TTC549 (cell line): ENCODE data around the gene STK32C.

Experiments used
- FAIRE-seq: peaks from 2 replicates; lab custom pipeline; 2012; peaks lifted over from hg19 to GRCh38; lab: Jason Lieb, UNC

STK32C gene

DNA sequence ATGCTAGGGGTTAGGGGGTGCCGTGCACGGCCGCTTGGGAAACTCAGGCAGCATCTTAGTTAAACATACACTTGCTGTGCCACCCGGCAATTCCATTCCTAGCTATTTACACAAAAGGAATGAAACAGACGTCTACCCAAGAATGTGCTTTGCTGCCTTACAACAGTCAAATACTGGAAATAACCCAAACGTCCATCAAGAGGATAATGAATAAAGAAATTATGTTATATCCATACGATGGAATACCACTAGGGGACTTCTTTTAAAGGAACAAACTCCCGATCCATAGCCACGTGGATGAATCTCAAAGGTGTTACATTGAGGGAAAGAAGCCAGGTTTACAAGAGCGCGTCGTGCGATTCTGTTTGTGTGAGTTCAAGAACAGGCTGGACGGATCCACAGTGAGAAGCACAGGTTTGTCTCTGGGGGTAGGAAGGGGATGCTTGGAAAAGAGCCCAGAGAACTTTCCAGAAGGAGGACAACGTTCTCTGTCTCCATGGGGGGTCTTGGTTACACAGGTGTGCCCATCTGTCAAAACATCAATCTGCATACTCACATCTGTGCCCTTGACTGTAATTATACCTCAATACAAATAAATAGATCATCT lies 41.8 kb downstream of the STK32C start:
- no peak for FAIRE-seq

- FAIRE-seq: no peak
Observed at GRCh38 chr10:132264966-132265889, 42.5 kb downstream of the STK32C start.

DNA sequence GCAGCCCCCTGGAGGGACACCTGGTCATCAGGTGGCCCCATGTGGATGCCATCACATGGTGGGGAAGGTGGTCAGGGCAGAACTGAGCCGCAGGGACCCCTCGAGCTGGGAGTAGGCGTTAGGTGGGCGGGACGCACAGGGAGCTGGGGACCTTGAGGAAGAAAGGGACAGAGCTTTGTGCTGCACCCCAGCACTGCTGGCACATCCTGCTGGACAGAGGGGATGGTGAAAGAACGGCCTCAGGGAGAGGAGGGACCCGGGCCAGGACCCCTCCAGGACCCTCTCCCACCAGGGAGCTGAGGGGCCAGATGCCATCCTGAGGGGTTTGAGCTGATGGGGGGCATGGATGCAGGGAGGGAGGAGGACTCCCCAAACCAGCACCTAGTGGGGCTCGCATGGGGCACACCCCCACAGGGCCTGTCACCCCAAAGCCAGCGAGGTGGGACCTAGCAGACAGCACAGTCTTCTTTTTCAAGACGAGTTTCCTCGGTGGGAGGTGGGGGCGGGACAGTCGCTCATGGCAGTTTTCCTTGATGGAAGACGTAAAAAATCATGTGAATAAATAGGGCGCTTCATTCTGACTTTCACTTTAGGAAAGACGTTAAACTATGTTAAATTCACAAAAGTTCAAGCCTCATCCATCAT lies 43.3 kb downstream of the STK32C start:
- FAIRE-seq: no peak

- no peak for FAIRE-seq
Observed at GRCh38 chr10:132263866-132264265, 43.9 kb downstream of the STK32C start.

DNA sequence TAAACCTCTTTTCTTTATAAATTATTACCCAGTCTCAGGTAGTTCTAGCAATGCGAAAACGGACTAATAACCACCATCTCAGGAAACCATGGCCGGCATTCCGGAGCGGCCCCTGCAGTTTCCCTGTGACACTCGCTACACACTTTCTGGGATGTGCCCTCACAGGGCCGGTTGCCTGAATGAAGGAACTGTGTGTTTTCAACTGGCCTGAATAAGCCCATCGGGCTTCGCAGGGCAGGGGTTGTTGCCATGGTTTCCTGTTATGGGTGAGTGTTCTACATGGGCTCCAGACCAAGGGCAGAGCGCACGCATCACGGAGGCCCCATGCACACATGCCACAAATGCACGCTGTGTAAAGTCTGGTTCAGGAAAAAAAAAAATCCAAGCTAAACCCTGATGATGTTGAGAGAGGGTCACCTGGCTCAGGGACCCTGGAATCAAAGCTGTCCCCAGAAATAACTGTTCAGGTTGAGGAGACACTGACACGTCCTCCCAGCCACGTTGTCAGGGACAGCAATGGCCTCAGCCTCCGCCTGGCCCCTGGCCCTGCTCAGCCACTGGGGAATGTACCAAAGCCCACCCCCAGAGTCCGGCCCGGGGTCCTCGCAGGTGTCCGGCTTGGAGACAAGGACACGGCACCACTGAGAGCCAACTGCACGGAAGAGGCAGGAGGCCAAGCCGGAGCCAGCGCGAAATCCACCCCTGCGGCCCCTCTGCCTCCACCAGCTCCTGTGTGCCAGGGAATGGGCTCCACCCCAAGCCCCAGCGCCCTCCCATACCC lies 47.9 kb downstream of the STK32C start:
- FAIRE-seq: no peak

GRCh38 chr10:132258423-132258822 lies 49.3 kb downstream of the STK32C start:
- FAIRE-seq: no peak

GRCh38 chr10:132257907-132258306 lies 49.8 kb downstream of the STK32C start:
- no peak for FAIRE-seq

DNA sequence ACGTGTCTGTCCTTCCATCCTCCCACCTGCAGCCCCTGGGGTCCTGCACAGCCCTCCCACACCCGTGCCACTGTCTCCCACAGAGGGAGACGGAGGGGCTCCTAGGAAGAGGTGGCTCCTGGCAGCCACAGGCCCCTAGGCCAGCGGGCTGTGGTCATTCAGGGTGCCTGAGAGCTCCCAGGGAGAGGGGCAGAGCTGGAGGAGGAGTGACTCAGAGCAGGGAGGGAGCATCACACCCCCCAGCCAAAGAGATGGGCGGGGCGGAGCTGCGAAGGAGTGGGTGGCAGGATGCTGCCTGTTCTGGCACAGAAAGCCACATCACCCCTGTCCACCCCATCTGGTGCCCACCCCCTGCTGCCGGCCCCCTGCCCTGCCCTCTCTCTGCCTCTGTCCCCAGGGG lies 50.5 kb downstream of the STK32C start:
- FAIRE-seq: no peak

GRCh38 chr10:132256866-132257265 lies 50.9 kb downstream of the STK32C start:
- no peak for FAIRE-seq

DNA sequence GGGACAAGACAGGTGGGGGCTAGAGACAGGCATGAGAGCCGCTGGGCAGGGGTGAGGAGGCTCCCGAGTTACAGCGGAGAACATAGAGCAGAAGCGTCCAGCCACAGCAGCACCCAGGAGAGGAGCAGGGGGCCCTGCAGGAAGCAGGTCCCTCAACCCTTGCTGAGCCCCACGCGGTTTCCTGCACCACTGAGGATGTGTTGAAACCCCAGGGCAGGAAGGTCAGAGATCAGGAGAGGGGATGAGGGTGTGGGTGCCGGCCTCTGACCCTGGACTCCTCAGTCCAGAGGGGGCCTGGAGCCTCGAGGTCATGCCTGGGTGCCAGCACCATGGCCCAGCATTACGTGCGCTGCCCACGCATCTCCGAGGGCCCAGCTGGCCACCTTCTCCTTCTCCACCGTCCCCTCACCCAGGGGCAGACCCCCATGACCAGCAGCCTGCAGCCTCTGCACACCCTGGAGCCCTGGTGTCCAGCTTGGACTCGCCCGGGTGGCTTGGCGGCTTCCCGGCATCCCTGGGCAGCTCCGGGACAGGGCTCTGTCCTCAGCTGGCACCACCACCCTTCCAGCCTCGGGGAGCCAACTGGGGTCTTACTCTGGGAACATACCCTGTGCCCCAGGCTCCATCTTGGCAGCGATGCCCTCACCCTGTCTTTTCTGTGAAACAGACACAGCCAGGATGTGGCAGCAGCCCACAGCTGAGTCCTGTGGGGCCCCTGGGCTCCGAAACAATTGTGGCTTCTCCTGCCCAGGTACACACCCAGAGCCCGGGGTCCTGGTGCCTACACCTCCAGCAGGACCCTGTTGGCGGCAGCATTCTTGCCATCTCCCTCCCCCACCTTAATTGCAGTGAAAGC lies 52.0 kb downstream of the STK32C start:
- FAIRE-seq: no peak

DNA sequence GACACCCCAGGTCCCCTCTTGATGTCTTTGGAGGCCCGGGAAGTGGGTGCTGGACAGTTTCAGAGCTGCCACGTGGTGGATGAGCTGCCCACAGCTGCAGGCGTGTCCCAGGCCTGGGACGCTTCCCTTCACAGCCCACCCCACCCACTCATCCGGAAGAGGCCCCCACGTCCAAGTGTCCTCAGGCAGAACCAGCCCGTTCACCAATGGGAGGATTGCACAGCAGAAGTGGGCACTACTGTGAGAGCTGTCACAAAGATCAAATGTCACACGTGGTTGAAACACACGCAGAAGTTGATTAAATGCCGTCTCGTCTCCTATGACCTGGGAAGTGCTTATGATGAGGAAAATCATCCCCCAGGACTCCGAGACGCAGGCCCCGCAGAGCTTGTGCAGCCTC lies 52.9 kb downstream of the STK32C start:
- FAIRE-seq: no peak

DNA sequence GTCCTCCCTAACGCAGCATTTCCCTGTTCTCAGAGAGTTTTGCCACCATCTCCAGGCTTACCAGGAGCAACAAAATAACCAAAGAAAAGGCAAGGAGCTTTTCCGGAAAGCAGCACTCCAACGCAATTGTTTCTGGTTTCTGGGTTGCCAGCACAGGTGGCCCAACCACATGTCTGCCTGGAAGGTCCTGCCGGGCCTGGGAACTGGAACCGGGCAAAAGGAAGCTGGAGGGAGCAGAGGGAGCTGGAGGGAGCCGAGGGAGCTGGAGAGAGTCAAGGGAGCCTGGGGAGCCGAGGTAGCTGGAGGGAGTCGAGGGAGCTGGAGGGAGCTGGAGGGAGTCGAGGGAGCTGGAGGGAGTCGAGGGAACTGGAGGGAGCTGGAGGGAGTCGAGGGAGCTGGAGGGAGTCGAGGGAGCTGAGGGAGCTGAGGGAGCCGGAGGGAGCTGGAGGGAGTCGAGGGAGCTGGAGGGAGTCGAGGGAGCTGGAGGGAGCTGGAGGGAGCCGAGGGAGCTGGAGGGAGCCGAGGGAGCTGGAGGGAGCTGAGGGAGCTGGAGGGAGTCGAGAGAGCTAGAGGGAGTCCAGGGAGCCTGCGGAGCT lies 54.6 kb downstream of the STK32C start:
- no peak for FAIRE-seq

DNA sequence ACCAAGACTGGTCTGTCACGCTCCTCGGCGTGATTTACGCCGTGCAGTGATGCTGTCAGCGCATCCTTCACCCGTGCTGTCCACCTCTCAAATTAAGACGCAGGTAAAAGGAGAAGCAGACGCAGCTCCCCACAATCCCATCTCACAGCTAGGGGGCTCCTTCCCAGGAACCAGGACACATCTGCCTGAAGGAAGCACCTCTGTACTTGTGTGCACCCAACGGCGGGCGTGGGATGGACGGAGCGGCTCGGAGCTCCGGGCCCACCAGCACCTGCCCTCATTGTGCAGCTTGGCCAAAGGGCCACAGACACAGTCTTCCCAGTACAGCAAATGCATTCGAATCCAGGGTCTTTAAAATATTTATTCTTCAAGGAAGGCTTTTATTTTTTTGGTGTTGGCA lies 55.3 kb downstream of the STK32C start:
- no peak for FAIRE-seq

GRCh38 chr10:132251928-132252327 lies 55.8 kb downstream of the STK32C start:
- no peak for FAIRE-seq

- FAIRE-seq: no peak
Observed at GRCh38 chr10:132250481-132251475, 57.0 kb downstream of the STK32C start.

- no peak for FAIRE-seq
Observed at GRCh38 chr10:132249824-132250375, 57.9 kb downstream of the STK32C start.

- no peak for FAIRE-seq
Observed at GRCh38 chr10:132249226-132249724, 58.5 kb downstream of the STK32C start.

DNA sequence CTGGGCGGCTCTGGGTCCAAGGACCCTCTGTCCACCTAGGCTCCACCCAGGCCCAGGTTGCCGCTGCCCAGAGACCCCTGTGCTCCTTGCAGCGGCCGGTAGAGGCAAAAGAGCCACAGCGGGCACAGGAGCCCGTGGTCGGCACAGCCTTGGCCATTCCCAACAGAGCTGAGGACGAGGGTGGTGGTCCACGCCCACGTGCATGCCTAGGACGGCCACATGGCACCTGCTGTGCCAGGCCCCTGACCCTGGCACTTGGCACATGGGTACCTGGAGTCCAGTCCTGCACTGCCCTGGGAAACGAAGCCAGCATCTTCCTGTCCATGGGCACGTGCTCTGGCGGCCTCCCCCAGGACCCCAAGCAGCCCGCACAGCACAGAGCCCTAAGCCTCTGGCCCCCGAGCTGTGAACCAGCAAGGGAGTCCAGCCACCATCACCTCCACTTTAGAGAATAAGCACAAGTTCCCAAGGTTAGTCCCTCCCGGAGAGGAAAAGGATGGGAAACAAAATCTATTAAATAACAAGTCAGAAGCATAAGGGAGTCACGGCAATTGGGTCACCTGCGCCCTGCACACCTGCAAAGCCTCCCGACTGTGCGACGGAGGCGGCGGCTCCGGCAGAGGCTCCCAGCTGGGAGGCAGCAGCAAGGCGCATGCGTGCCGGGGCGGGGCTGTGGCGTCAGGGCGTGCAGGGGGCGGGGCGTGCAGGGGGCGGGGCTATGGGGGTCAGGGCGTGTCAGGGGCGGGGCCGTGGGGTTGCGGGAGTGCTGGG lies 59.1 kb downstream of the STK32C start:
- no peak for FAIRE-seq

GRCh38 chr10:132247943-132248342 lies 59.8 kb downstream of the STK32C start:
- no peak for FAIRE-seq
